GM19025 (cell line): ENCODE results near the gene ZNF440.

Experiments
- ATAC-seq: cut with Tn5 transposase; IDR thresholded peaks from one replicate; pipeline ENCODE4 v1.9.1; 2021; ENCODE audit warnings: mild to moderate bottlenecking, low read depth, moderate library complexity; ENCODE audit not compliant: unreplicated experiment

ZNF440 gene

GRCh38 chr19:11880598-11880997 lies 66.5 kb downstream of the ZNF440 start:
- ATAC-seq = no peak

GRCh38 chr19:11881151-11881800 lies 67.2 kb downstream of the ZNF440 start:
- no peak for ATAC-seq

DNA sequence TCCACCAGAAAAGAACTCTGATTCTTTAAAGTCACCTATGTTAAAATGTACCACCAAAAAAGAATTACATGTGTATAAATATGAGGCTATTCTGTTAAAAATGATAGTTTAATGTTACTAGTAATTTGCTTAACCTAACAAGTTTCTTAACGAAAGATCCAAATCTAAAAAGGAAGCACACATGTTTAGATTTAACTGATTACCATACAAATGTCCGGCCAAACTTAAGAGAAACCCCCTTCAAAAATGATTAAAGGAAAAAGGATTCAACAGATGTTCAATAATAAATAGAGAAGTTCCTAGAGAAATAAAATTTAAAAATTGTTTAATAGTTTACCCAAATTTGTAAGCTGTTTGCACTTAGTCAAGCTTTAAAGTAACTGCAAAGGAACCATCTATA lies 68.5 kb downstream of the ZNF440 start:
- ATAC-seq = no peak
